Activated CD8-positive, alpha-beta memory T cell treated with anti-CD3 and anti-CD28 coated beads, Interleukin-2, amount 10 ng/mL, durations not matched to agents 7 days and 5 days (primary cell): ENCODE results near the gene GIGYF1. TPM values are rescaled to one million over a fixed set of nuclear protein-coding genes. Genes with fewer than 3 reads are reported as not detected.

Experiments
- ATAC-seq: fragments of 150-1000 bp; cut with Tn5 transposase; one replicate; pipeline ENCODE4 v1.10.0; 2021; ENCODE audit warnings: moderate library complexity
- CTCF ChIA-PET: fragments of 350-600 bp; sonication (Branson Sonifier 250); formaldehyde crosslinking; loops from one replicate; lab custom pipeline; 2021; ENCODE audit warnings: antibody characterized with exemption; lab: Charles Lee
- DNase-seq: peaks from one replicate; pipeline ENCODE4 v3.0.0-alpha.2; 2020
- H3K27ac Mint-ChIP-seq: one replicate; pipeline ENCODE4 v1.8.0; 2021; ENCODE audit warnings: mild to moderate bottlenecking, mixed read lengths
- H3K27me3 Mint-ChIP-seq: one replicate; pipeline ENCODE4 v1.8.0; 2021; ENCODE audit warnings: mixed read lengths
- H3K36me3 Mint-ChIP-seq: one replicate; pipeline ENCODE4 v1.8.0; 2021; ENCODE audit warnings: mild to moderate bottlenecking, mixed read lengths
- H3K4me1 Mint-ChIP-seq: one replicate; pipeline ENCODE4 v1.8.0; 2021; ENCODE audit warnings: mixed read lengths
- H3K4me3 Mint-ChIP-seq: one replicate; pipeline ENCODE4 v1.8.0; 2021; ENCODE audit warnings: mild to moderate bottlenecking, moderate library complexity, mixed read lengths
- H3K9me3 Mint-ChIP-seq: one replicate; pipeline ENCODE4 v1.8.0; 2022; ENCODE audit warnings: low read depth, mixed read lengths
- total RNA-seq, 2 experiments: library from RNA; stranded (reverse); gene quantifications; one replicate each; pipeline ENCODE4 v1.2.3, GENCODE V29; 2021

The GIGYF1 gene
- total RNA-seq, 2 experiments from 2014 or later, result 47.1 to 53.4 TPM

- H3K36me3 Mint-ChIP-seq, result peaks cover 26% of the 10 kb centered on the region
- H3K27ac Mint-ChIP-seq, result peak overlapping the region; percentile 59
- ATAC-seq, result no peak
- peaks cover 15% of the 10 kb centered on the region for H3K4me1 Mint-ChIP-seq
- H3K27me3 Mint-ChIP-seq, result no peaks in the 10 kb centered on the region
- DNase-seq, result no peak
- no peak overlapping the region for H3K4me3 Mint-ChIP-seq
- CTCF ChIA-PET, result interaction anchor here (1.1 to 11.5 kb wide), 3 partner anchors 13 to 66 kb away, joined by 3 to 91 read pairs (median 15); partner anchors contain the start of genes GIGYF1 and POP7
- H3K9me3 Mint-ChIP-seq, result no peaks in the 10 kb centered on the region
Observed at GRCh38 chr7:100679129-100679926, 14.7 kb downstream of the GIGYF1 start.

- DNase-seq (no peak), ATAC-seq (no peak)
- CTCF ChIA-PET, result interaction anchor here (1.1 to 11.5 kb wide), 3 partner anchors 14 to 65 kb away, joined by 3 to 91 read pairs (median 15); partner anchors contain the start of genes GIGYF1 and POP7
- Mint-ChIP-seq H3K4me3 (no peak overlapping the region), H3K9me3 (no peaks in the 10 kb centered on the region), H3K27me3 (no peaks in the 10 kb centered on the region), H3K36me3 (peaks cover 26% of the 10 kb centered on the region), H3K27ac (no peak overlapping the region), H3K4me1 (peaks cover 15% of the 10 kb centered on the region)
Observed at GRCh38 chr7:100678291-100678984, 15.6 kb downstream of the GIGYF1 start.

GRCh38 chr7:100677308-100678267 lies 16.5 kb downstream of the GIGYF1 start:
- Mint-ChIP-seq H3K9me3 (no peaks in the 10 kb centered on the region), H3K4me3 (no peak overlapping the region), H3K27ac (peak overlapping the region; percentile 85), H3K36me3 (peaks cover 26% of the 10 kb centered on the region), H3K27me3 (no peaks in the 10 kb centered on the region), H3K4me1 (peaks cover 21% of the 10 kb centered on the region)
- CTCF ChIA-PET, result interaction anchor here (0.7 to 11.5 kb wide), 3 partner anchors 8 to 118 kb away, joined by 3 to 91 read pairs (median 3); partner anchors contain the start of gene GIGYF1
- DNase-seq (no peak), ATAC-seq (no peak)

- DNase-seq (no peak), ATAC-seq (no peak)
- H3K4me3 Mint-ChIP-seq, result peak overlapping the region; percentile 71
- peak overlapping the region; percentile 85 for H3K27ac Mint-ChIP-seq
- H3K27me3 Mint-ChIP-seq, result no peaks in the 10 kb centered on the region
- H3K36me3 Mint-ChIP-seq, result peaks cover 26% of the 10 kb centered on the region
- CTCF ChIA-PET, result interaction anchor here (0.7 to 11.5 kb wide), 7 partner anchors 9 to 176 kb away, joined by 3 to 91 read pairs (median 5); partner anchors contain the start of genes GIGYF1, POP7 and SLC12A9
- H3K4me1 Mint-ChIP-seq, result peaks cover 23% of the 10 kb centered on the region
- no peaks in the 10 kb centered on the region for H3K9me3 Mint-ChIP-seq
Observed at GRCh38 chr7:100676501-100677306, 17.3 kb downstream of the GIGYF1 start.

- DNase-seq, result peak; percentile 94
- peak; percentile 57 for ATAC-seq
- Mint-ChIP-seq H3K27ac (peak overlapping the region; percentile 85), H3K36me3 (peaks cover 26% of the 10 kb centered on the region), H3K9me3 (no peaks in the 10 kb centered on the region), H3K4me3 (peak overlapping the region; percentile 83), H3K4me1 (peaks cover 21% of the 10 kb centered on the region), H3K27me3 (peaks cover 2% of the 10 kb centered on the region)
- CTCF ChIA-PET, result interaction anchor here (1.1 to 11.5 kb wide), 6 partner anchors 16 to 177 kb away, joined by 3 to 91 read pairs (median 6); partner anchors contain the start of genes FBXO24, GIGYF1, LRCH4 and POP7
Observed at GRCh38 chr7:100675581-100676350, 18.3 kb downstream of the GIGYF1 start.

- Mint-ChIP-seq H3K27me3 (peaks cover 2% of the 10 kb centered on the region), H3K27ac (peak overlapping the region; percentile 89), H3K4me3 (peak overlapping the region; percentile 93), H3K36me3 (peaks cover 24% of the 10 kb centered on the region), H3K9me3 (no peaks in the 10 kb centered on the region), H3K4me1 (peaks cover 19% of the 10 kb centered on the region)
- no peak for DNase-seq
- CTCF ChIA-PET, result interaction anchor here (1.2 to 11.5 kb wide), 5 partner anchors 17 to 178 kb away, joined by 3 to 91 read pairs (median 6); partner anchors contain the start of genes FBXO24, GIGYF1, LRCH4 and SLC12A9
- ATAC-seq, result peak; percentile 0
Observed at GRCh38 chr7:100675105-100675451, 19.0 kb downstream of the GIGYF1 start.

- no peaks in the 10 kb centered on the region for H3K9me3 Mint-ChIP-seq
- H3K4me1 Mint-ChIP-seq, result peaks cover 18% of the 10 kb centered on the region
- ATAC-seq, result no peak
- H3K36me3 Mint-ChIP-seq, result peaks cover 23% of the 10 kb centered on the region
- H3K27ac Mint-ChIP-seq, result peak overlapping the region; percentile 89
- CTCF ChIA-PET, result interaction anchor here (1.0 to 11.5 kb wide), 6 partner anchors 18 to 178 kb away, joined by 3 to 91 read pairs (median 5); partner anchors contain the start of genes FBXO24, GIGYF1, LRCH4 and MOSPD3
- peak; percentile 50 for DNase-seq
- H3K4me3 Mint-ChIP-seq, result peak overlapping the region; percentile 93
- H3K27me3 Mint-ChIP-seq, result peaks cover 2% of the 10 kb centered on the region
Observed at GRCh38 chr7:100674411-100675104, 19.5 kb downstream of the GIGYF1 start.

- Mint-ChIP-seq H3K36me3 (peaks cover 18% of the 10 kb centered on the region), H3K9me3 (no peaks in the 10 kb centered on the region), H3K4me1 (peaks cover 18% of the 10 kb centered on the region), H3K4me3 (peak overlapping the region; percentile 93), H3K27me3 (peaks cover 2% of the 10 kb centered on the region), H3K27ac (peak overlapping the region; percentile 89)
- ATAC-seq, result peak; percentile 0
- CTCF ChIA-PET, result interaction anchor here (1.0 to 11.5 kb wide), 4 partner anchors 18 to 69 kb away, joined by 3 to 91 read pairs (median 4); partner anchors contain the start of genes GIGYF1 and MOSPD3
- DNase-seq, result peak; percentile 67
Observed at GRCh38 chr7:100673942-100674410, 20.1 kb downstream of the GIGYF1 start.

- CTCF ChIA-PET, result interaction anchor here (0.6 to 2.6 kb wide), 8 partner anchors 15 to 109 kb away, joined by 3 to 15 read pairs (median 6); no protein-coding TSS in a partner anchor
- peak; percentile 99 for DNase-seq
- Mint-ChIP-seq H3K27me3 (peaks cover 2% of the 10 kb centered on the region), H3K4me3 (peak within 1 kb of the TSS; percentile 93), H3K4me1 (peaks cover 18% of the 10 kb centered on the region), H3K9me3 (no peaks in the 10 kb centered on the region), H3K27ac (peak within 1 kb of the TSS; percentile 92), H3K36me3 (peaks cover 17% of the 10 kb centered on the region)
- peak; percentile 75 for ATAC-seq
Observed at GRCh38 chr7:100673302-100673941, 20.6 kb downstream of the GIGYF1 start, which contains the start of gene GNB2. TSS of gene GNB2 (plus strand) at chr7:100673740. CDS start at chr7:100676266, 2,526 bp downstream.
